H1 (cell line): ENCODE measurements around the gene GRK5. TPM values are rescaled to one million over a fixed set of nuclear protein-coding genes. Genes with fewer than 3 reads are reported as not detected.

Experiments
- CTCF ChIA-PET: fragments of 300-600 bp; sonication (Branson Sonifier 250); formaldehyde crosslinking; loops from one replicate; lab custom pipeline; 2021; ENCODE audit not compliant: partially characterized antibody; lab: Charles Lee
- POLR2A ChIA-PET: fragments of 300-600 bp; sonication (Branson Sonifier 250); formaldehyde crosslinking; loops from one replicate; lab custom pipeline; 2021; ENCODE audit warnings: inconsistent platforms; ENCODE audit not compliant: partially characterized antibody; lab: Charles Lee
- DNase-seq, 2 experiments: peaks; one replicate each; pipeline versions ENCODE4 v3.0.0 to v3.0.0-alpha.2; 2010 to 2022; ENCODE audit warnings: low spot score in 2 of 2, low read depth in 1 of 2, mixed read lengths in 1 of 2
- FAIRE-seq: peaks from 2 replicates; lab custom pipeline; 2011; peaks lifted over from hg19 to GRCh38; lab: Jason Lieb, UNC
- H2AFZ ChIP-seq: 2 replicates; pipeline ENCODE4 v1.8.1; 2012; ENCODE audit warnings: low read length, inconsistent platforms
- H2AK5ac ChIP-seq: 2 replicates; pipeline ENCODE4 v1.6.1; 2013; ENCODE audit warnings: low read depth, low read length
- H2BK120ac ChIP-seq: replicated peaks from 2 replicates; pipeline ENCODE3; 2013; ENCODE audit warnings: low read depth, low read length, inconsistent platforms
- H2BK12ac ChIP-seq: 2 replicates; pipeline ENCODE4 v1.6.1; 2013; ENCODE audit warnings: low read depth, low read length
- H2BK15ac ChIP-seq: 2 replicates; pipeline ENCODE4 v1.6.1; 2013; ENCODE audit warnings: low read length
- H2BK20ac ChIP-seq: 2 replicates; pipeline ENCODE4 v1.6.1; 2013; ENCODE audit warnings: low read length
- H2BK5ac ChIP-seq: 2 replicates; pipeline ENCODE4 v1.6.1; 2013; ENCODE audit warnings: low read depth, low read length
- H3K14ac ChIP-seq: 2 replicates; pipeline ENCODE4 v1.6.1; 2013; ENCODE audit warnings: inconsistent platforms; ENCODE audit not compliant: insufficient read length
- H3K18ac ChIP-seq: 2 replicates; pipeline ENCODE4 v1.6.1; 2013; ENCODE audit warnings: low read length; ENCODE audit errors: extremely low read depth
- H3K23ac ChIP-seq: 2 replicates; pipeline ENCODE4 v1.6.1; 2013; ENCODE audit warnings: inconsistent platforms; ENCODE audit not compliant: insufficient read length
- H3K23me2 ChIP-seq: 2 replicates; pipeline ENCODE4 v1.6.1; 2013; ENCODE audit warnings: low read depth, low read length
- H3K27ac ChIP-seq: 2 replicates; pipeline ENCODE4 v1.6.1; 2011; ENCODE audit warnings: low read depth, low read length, inconsistent platforms
- H3K27me3 ChIP-seq, 4 experiments: replicated peaks in 1 of 4; 1 replicate in 1 of 4; 2 replicates in 3 of 4; pipeline versions ENCODE4 v1.6.1 to v1.8.1; 2011 to 2013; ENCODE audit warnings: low read length in 3 of 4, mild to moderate bottlenecking in 3 of 4, inconsistent platforms in 2 of 4, mixed read lengths in 2 of 4, moderate library complexity in 1 of 4; ENCODE audit not compliant: control insufficient read depth in 3 of 4, insufficient read depth in 3 of 4; ENCODE audit errors: extremely low read depth in 1 of 4
- H3K36me3 ChIP-seq, 4 experiments: 2 replicates each; pipeline versions ENCODE4 v1.6.1 to v1.8.1; 2011 to 2013; ENCODE audit warnings: mild to moderate bottlenecking in 4 of 4, low read length in 3 of 4, moderate library complexity in 2 of 4, control low read depth in 1 of 4, inconsistent platforms in 1 of 4; ENCODE audit not compliant: insufficient read depth in 4 of 4, control insufficient read depth in 2 of 4
- H3K4ac ChIP-seq: replicated peaks from 2 replicates; pipeline ENCODE3; 2013; ENCODE audit warnings: low read length, low read depth, mixed read lengths, inconsistent platforms; ENCODE audit not compliant: insufficient read length
- H3K4me1 ChIP-seq, 4 experiments: replicated peaks in 1 of 4; 1 replicate in 1 of 4; 2 replicates in 3 of 4; pipeline versions ENCODE4 v1.6.1 to v1.8.1; 2011 to 2013; ENCODE audit warnings: low read length in 3 of 4, inconsistent platforms in 2 of 4, mixed read lengths in 1 of 4; ENCODE audit not compliant: insufficient read depth in 4 of 4, control insufficient read depth in 3 of 4
- H3K4me2 ChIP-seq, 2 experiments: 2 replicates each; pipeline versions ENCODE4 v1.6.1 to v1.8.1; 2011 to 2013; ENCODE audit warnings: low read depth in 2 of 2, low read length in 2 of 2, control low read depth in 1 of 2, inconsistent platforms in 1 of 2, mild to moderate bottlenecking in 1 of 2; ENCODE audit not compliant: insufficient read depth in 1 of 2
- H3K4me3 ChIP-seq, 4 experiments: fragments of 200-600, 300-600 bp in 1 of 4; sonication (generic), shearing (Covaris generic), sonication (Bioruptor Twin) in 1 of 4; 2 replicates each; pipeline versions ENCODE4 v1.5.1 to v1.8.1; 2011 to 2016; ENCODE audit warnings: low read length in 4 of 4, low read depth in 3 of 4, control low read depth in 2 of 4, inconsistent platforms in 2 of 4, mild to moderate bottlenecking in 2 of 4, mixed read lengths in 1 of 4, moderate library complexity in 1 of 4; ENCODE audit not compliant: insufficient read depth in 2 of 4; ENCODE audit errors: extremely low read depth in 1 of 4
- H3K56ac ChIP-seq: replicated peaks from 2 replicates; pipeline ENCODE3; 2013; ENCODE audit warnings: low read depth, mild to moderate bottlenecking, mixed read lengths, low read length, inconsistent platforms; ENCODE audit not compliant: insufficient read length
- H3K79me1 ChIP-seq: 2 replicates; pipeline ENCODE4 v1.6.1; 2013; ENCODE audit warnings: low read depth, low read length, control low read depth
- H3K79me2 ChIP-seq, 2 experiments: 2 replicates each; pipeline versions ENCODE4 v1.6.1 to v1.8.1; 2012 to 2013; ENCODE audit warnings: low read length in 2 of 2, mild to moderate bottlenecking in 2 of 2, inconsistent platforms in 1 of 2; ENCODE audit not compliant: insufficient read depth in 2 of 2, control insufficient read depth in 1 of 2
- H3K9ac ChIP-seq, 4 experiments: replicated peaks in 1 of 4; 1 replicate in 1 of 4; 2 replicates in 3 of 4; pipeline versions ENCODE4 v1.6.1 to v1.8.1; 2011 to 2013; ENCODE audit warnings: low read depth in 3 of 4, low read length in 3 of 4, control low read depth in 2 of 4, mild to moderate bottlenecking in 2 of 4, moderate library complexity in 2 of 4, inconsistent platforms in 1 of 4; ENCODE audit errors: extremely low read depth in 1 of 4
- H3K9me3 ChIP-seq, 2 experiments: 2 replicates each; pipeline versions ENCODE4 v1.6.1 to v1.8.1; 2012 to 2013; ENCODE audit warnings: mild to moderate bottlenecking in 2 of 2, moderate library complexity in 2 of 2, control low read depth in 1 of 2, inconsistent platforms in 1 of 2, low read depth in 1 of 2, low read length in 1 of 2, mixed read lengths in 1 of 2; ENCODE audit not compliant: insufficient read depth in 2 of 2
- H4K20me1 ChIP-seq, 2 experiments: replicated peaks in 1 of 2; 2 replicates each; pipeline versions ENCODE3 to v1.8.1; 2011 to 2013; ENCODE audit warnings: inconsistent platforms in 2 of 2, low read length in 2 of 2, mild to moderate bottlenecking in 1 of 2; ENCODE audit not compliant: insufficient read depth in 2 of 2, control insufficient read depth in 1 of 2
- H4K5ac ChIP-seq: 2 replicates; pipeline ENCODE4 v1.6.1; 2013; ENCODE audit warnings: low read length, low read depth, mixed read lengths, inconsistent platforms; ENCODE audit not compliant: insufficient read length
- H4K8ac ChIP-seq: 2 replicates; pipeline ENCODE4 v1.8.0; 2013; ENCODE audit warnings: mild to moderate bottlenecking, moderate library complexity, low read length, inconsistent platforms; ENCODE audit not compliant: insufficient read depth; ENCODE audit errors: extremely low read depth
- H4K91ac ChIP-seq: replicated peaks from 2 replicates; pipeline ENCODE3; 2013; ENCODE audit warnings: low read length, mixed read lengths, inconsistent platforms; ENCODE audit not compliant: insufficient read length
- CTBP2 ChIP-seq: IDR thresholded peaks from 2 replicates; pipeline ENCODE4 v1.7.0; 2011; ENCODE audit warnings: borderline replicate concordance, mild to moderate bottlenecking, moderate library complexity, mixed read lengths, low read length; ENCODE audit not compliant: insufficient read depth, insufficient read length
- HDAC6 ChIP-seq: IDR thresholded peaks from one replicate; pipeline ENCODE4 v1.7.1; 2012; ENCODE audit warnings: low read depth, mild to moderate bottlenecking, inconsistent platforms, low read length, moderate library complexity
- SIRT6 ChIP-seq: IDR thresholded peaks from one replicate; pipeline ENCODE4 v1.7.1; 2012; ENCODE audit warnings: low read length, inconsistent platforms
- SP1 ChIP-seq: IDR thresholded peaks from 2 replicates; pipeline ENCODE4 v1.6.1; 2011; ENCODE audit warnings: low read depth, low read length
- TAF1 ChIP-seq: IDR thresholded peaks from 2 replicates; pipeline ENCODE4 v1.6.1; 2011; ENCODE audit warnings: mild to moderate bottlenecking, low read depth, low read length
- WGBS, 2 experiments: shearing (Covaris generic) in 1 of 2; methylation state at CpG; one replicate each; pipeline versions ENCODE4 v1.1.6 to v1.1.7; 2013 to 2015; ENCODE audit warnings: low lambda C conversion rate in 2 of 2, mixed read lengths in 2 of 2, inconsistent platforms in 1 of 2, low coverage in 1 of 2, missing lambda C conversion rate in 1 of 2; ENCODE audit not compliant: insufficient replicate concordance in 2 of 2, insufficient coverage in 1 of 2, insufficient read length in 1 of 2; ENCODE audit errors: extremely low coverage in 1 of 2, missing lambda C conversion rate in 1 of 2; 5-methylcytosine and 5-hydroxymethylcytosine counted together
- polyA plus RNA-seq, 7 experiments: library from polyadenylated mRNA; depleted of rRNA in 3 of 7; stranded (reverse) in 5 of 7; unstranded in 2 of 7; fragments of >200 nt in 5 of 7; fragments of 200-250 nt in 2 of 7; gene quantifications; 1 replicate in 5 of 7; 2 replicates in 1 of 7; 4 replicates in 1 of 7; pipeline versions ENCODE4 v1.2.1 to v1.2.3, GENCODE V29; 2011 to 2013; ENCODE audit warnings: missing spikeins in 2 of 7, mixed read lengths in 2 of 7
- total RNA-seq: library from RNA; stranded (reverse); fragmentation: NEBNext Ultra II Directional; extraction: Animal tissue kit (Norgen Biotek cat#: 25700); gene quantifications from 2 replicates; pipeline ENCODE4 v1.2.1, GENCODE V29; 2021
- TF ChIP-seq, protein P1 (sequence below): IDR thresholded peaks from 2 replicates; pipeline ENCODE4 v1.6.1; 2012; ENCODE audit warnings: inconsistent platforms

GRK5 gene
- total and polyA plus RNA-seq, 2 of the 8 experiments (the other 6 are each of a cell fraction or from before 2014, with no cell fraction given) = 0.54 to 2.5 TPM

DNA sequence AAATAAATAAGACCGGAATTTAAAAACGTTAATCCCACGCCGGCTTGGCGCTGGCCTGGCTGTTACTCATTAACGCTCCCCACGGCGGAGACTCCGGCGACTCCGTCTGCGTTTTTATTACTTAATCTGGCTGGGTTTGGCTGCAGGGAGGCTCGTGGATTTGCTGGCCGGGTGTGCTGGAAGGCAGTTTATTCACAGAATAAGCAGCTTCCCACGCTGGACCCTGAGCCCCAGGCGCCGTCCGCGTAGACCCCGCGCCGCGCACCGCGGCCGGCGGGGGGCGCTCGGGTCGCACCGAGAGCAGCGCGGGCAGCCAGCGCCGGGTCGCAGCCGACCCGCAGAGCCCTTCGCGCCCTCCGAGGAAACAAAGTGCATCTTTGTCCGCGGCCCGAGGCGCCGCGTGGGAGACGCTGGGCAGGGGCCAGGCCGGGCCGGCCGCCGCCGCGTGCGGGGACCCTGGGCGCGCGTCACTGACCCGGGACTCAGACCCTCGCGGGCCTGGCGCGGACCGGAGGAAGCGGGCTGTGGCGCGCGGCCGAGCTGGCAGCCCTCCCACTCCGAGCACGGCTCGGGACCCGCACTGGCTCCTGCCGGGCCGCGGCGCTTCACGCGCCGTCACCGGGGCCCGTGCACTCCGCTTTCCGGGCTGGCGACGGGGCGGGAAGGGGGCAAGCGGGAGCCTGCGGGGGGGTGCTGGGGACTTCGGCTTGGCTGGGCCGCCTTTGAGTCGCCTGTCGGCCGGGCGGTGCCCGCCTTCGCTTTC is 587 bp upstream of the GRK5 start:
- Histone ChIP-seq H3K4ac (no peak overlapping the region), H2AK5ac (no peak overlapping the region), H4K20me1 (peaks cover 0 to 5% of the 10 kb centered on the region in 2 experiments), H2BK12ac (no peak overlapping the region), H3K23me2 (peaks cover 7% of the 10 kb centered on the region), H3K18ac (no peak overlapping the region), H3K27me3 (peaks cover 5 to 17% (median 14%) of the 10 kb centered on the region in 4 experiments), H4K8ac (peak overlapping the region; percentile 94), H3K14ac (no peak overlapping the region), H3K56ac (no peak overlapping the region), H2BK20ac (no peak overlapping the region), H4K91ac (no peak overlapping the region), H4K5ac (no peak overlapping the region), H3K27ac (peak overlapping the region; percentile 41; the same call in 1 of the 2 replicates), H3K79me2 (no peaks in the 10 kb centered on the region), H2BK15ac (no peak overlapping the region), H3K9ac (peak overlapping the region in 3 of 4 experiments; percentile 72 to 95 (median 80); a peak in 5 of 7 replicates), H3K4me3 (peak overlapping the region; percentile 51 to 79 (median 62)), H3K4me1 (peaks cover 3 to 7% (median 6%) of the 10 kb centered on the region in 4 experiments), H3K23ac (no peak overlapping the region), H2AFZ (no peak overlapping the region), H2BK120ac (no peak overlapping the region), H3K36me3 (no peaks in the 10 kb centered on the region), H3K4me2 (peak overlapping the region; percentile 11 to 94), H3K9me3 (no peaks in the 10 kb centered on the region), H3K79me1 (no peaks in the 10 kb centered on the region), H2BK5ac (no peak overlapping the region)
- POLR2A ChIA-PET = interaction anchor here (0.7 to 1.6 kb wide), 10 partner anchors 8 to 390 kb away, joined by 3 to 5 read pairs (median 3); partner anchors contain the start of genes SFXN4 and TIAL1
- FAIRE-seq (no peak), DNase-seq (peak in 1 of 2 experiments; percentile 84)
- CTCF ChIA-PET = interaction anchor here (0.6 to 10.9 kb wide), 43 partner anchors 7 to 517 kb away, joined by 3 to 272 read pairs (median 4); no protein-coding TSS in a partner anchor
- WGBS, 2 experiments = 7% methylated on average over 71 of the region's 97 CpGs; no CpG with 5 or more reads in 1 of the 2 experiments
- TF ChIP-seq HDAC6 (no peak), SIRT6 (no peak), CTBP2 (no peak), TAF1 (peak; percentile 38; the same call in 1 of the 2 replicates), SP1 (no peak)
- TF ChIP-seq, protein P1, sequence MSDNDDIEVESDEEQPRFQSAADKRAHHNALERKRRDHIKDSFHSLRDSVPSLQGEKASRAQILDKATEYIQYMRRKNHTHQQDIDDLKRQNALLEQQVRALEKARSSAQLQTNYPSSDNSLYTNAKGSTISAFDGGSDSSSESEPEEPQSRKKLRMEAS = no peak
